Breast epithelium (tissue), 4 donors: Measurements from ENCODE around the gene PLAC8L1. TPM values are rescaled to one million over a fixed set of nuclear protein-coding genes. Genes with fewer than 3 reads are reported as not detected.

Experiments used
- DNase-seq, 2 donors: peaks; one replicate each; pipeline ENCODE4 v3.0.0-alpha.2; 2019; ENCODE audit warnings: low spot score in 2 of 2
- H3K27ac ChIP-seq, 2 donors: fragments of 200-600 bp; sonication (generic) in 1 of 2; one replicate each; pipeline ENCODE4 v1.5.1; 2016 to 2019; ENCODE audit warnings: mild to moderate bottlenecking in 1 of 2
- H3K27me3 ChIP-seq, 2 donors: fragments of 200-600 bp; sonication (generic) in 1 of 2; one replicate each; pipeline versions ENCODE4 v1.5.1 to v1.6.0; 2017 to 2019; ENCODE audit warnings: control low read depth in 1 of 2, mild to moderate bottlenecking in 1 of 2
- H3K36me3 ChIP-seq: fragments of 200-600 bp; one replicate; pipeline ENCODE4 v1.5.1; 2019
- H3K4me1 ChIP-seq, 2 donors: fragments of 200-600 bp; sonication (generic); one replicate each; pipeline ENCODE4 v1.5.1; 2016 to 2019; ENCODE audit warnings: control low read depth in 1 of 2
- H3K4me3 ChIP-seq, 3 donors: fragments of 200-600 bp; sonication (generic); 1 replicate in 2 of 3; 2 replicates in 1 of 3; pipeline ENCODE4 v1.5.1; 2016 to 2019; ENCODE audit warnings: mild to moderate bottlenecking in 3 of 3, moderate library complexity in 2 of 3
- H3K9me3 ChIP-seq, 2 donors: fragments of 200-600 bp; sonication (generic) in 1 of 2; one replicate each; pipeline ENCODE4 v1.5.1; 2016 to 2019; ENCODE audit warnings: control low read depth in 1 of 2
- POLR2A ChIP-seq: fragments of 450-650 bp; IDR thresholded peaks from one replicate; pipeline ENCODE4 v1.6.1; 2016; ENCODE audit warnings: antibody characterized with exemption, mild to moderate bottlenecking, moderate library complexity
- POLR2AphosphoS5 ChIP-seq, 3 donors: sonication (generic); formaldehyde crosslinking; IDR thresholded peaks; one replicate each; pipeline ENCODE4 v1.6.1; 2017; ENCODE audit warnings: antibody characterized with exemption in 3 of 3
- intact Hi-C: fragments of 100-400 bp; cut with DNase I; formaldehyde crosslinking; loops from one replicate; pipeline ENCODE4 v1.15.1; 2023; ENCODE audit warnings: low total_unique reads
- total RNA-seq, 3 donors: library from RNA; depleted of rRNA; stranded (reverse); fragments of >200 nt; gene quantifications; one replicate each; pipeline ENCODE4 v1.1.0, GENCODE V29; 2016
- TF ChIP-seq, protein P1 (sequence below), 3 donors: fragments of 450-650 bp; IDR thresholded peaks; one replicate each; pipeline ENCODE4 v1.5.1; 2016 to 2017; ENCODE audit warnings: antibody characterized with exemption in 3 of 3, mild to moderate bottlenecking in 3 of 3, moderate library complexity in 3 of 3

Gene PLAC8L1
- total RNA-seq, 3 donors from 2014 or later, result not detected

DNA sequence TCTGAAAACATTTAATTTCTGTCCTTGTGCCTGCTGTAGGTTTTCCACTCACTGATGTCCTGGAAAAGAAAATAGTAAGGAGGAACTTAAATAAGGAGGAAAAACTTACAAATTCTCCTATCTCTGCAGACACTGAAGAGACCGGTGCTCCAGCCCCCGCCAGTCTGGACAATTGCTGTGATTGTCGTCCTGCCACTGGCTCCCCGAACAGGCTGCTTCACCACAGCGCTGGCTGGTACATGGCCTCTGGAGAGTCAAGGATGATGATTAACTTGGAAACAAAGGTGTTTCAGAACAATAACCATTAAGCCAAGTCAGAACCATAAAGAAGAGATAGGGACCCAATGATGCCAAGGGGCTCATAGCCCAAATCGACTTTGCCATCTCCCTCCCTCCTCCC lies 7.3 kb downstream of the PLAC8L1 start:
- no peak overlapping the region for H3K27ac ChIP-seq
- intact Hi-C loops, result no loop called here
- DNase-seq, result no peak
- no peak overlapping the region for H3K4me3 ChIP-seq
- H3K9me3 ChIP-seq, result no peaks in the 10 kb centered on the region
- H3K27me3 ChIP-seq, result no peaks in the 10 kb centered on the region
- H3K36me3 ChIP-seq, result no peaks in the 10 kb centered on the region
- TF ChIP-seq, protein P1, sequence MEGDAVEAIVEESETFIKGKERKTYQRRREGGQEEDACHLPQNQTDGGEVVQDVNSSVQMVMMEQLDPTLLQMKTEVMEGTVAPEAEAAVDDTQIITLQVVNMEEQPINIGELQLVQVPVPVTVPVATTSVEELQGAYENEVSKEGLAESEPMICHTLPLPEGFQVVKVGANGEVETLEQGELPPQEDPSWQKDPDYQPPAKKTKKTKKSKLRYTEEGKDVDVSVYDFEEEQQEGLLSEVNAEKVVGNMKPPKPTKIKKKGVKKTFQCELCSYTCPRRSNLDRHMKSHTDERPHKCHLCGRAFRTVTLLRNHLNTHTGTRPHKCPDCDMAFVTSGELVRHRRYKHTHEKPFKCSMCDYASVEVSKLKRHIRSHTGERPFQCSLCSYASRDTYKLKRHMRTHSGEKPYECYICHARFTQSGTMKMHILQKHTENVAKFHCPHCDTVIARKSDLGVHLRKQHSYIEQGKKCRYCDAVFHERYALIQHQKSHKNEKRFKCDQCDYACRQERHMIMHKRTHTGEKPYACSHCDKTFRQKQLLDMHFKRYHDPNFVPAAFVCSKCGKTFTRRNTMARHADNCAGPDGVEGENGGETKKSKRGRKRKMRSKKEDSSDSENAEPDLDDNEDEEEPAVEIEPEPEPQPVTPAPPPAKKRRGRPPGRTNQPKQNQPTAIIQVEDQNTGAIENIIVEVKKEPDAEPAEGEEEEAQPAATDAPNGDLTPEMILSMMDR (IDR thresholded peaks at IDR 0.05), result no peak
- TF ChIP-seq POLR2AphosphoS5 (IDR thresholded peaks at IDR 0.05) (no peak), POLR2A (no peak)
- H3K4me1 ChIP-seq, result no peaks in the 10 kb centered on the region

DNA sequence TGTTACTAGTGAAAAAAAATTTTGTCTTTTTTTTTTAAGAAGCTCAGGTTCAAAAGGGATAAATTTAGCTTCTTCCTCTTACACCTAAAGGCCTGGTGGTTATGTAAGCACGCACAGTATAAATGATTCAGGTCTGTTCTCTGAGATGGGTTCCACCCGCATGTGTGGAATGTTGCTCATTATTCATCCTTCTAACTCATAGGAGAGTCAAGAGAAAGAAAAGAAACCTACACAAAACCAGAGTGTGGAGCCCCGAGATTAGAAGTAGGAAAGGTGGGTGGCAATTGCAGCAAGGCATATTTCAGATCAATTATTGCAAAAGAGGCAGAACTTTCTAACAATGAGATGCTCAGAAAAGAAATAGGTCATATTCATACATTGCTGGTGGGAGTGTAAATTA lies 13.5 kb downstream of the PLAC8L1 start:
- no peak for DNase-seq
- TF ChIP-seq, protein P1 (IDR thresholded peaks at IDR 0.05), result no peak
- TF ChIP-seq POLR2AphosphoS5 (IDR thresholded peaks at IDR 0.05) (no peak), POLR2A (no peak)
- intact Hi-C loops, result loop anchor here (5.0 kb wide), 1 partner anchor 1095 kb away; no protein-coding TSS in a partner anchor

GRCh38 chr5:146089287-146089686 lies 16.1 kb downstream of the PLAC8L1 start:
- Histone ChIP-seq H3K4me3 (no peak overlapping the region), H3K36me3 (no peaks in the 10 kb centered on the region), H3K27ac (no peak overlapping the region), H3K27me3 (no peaks in the 10 kb centered on the region), H3K4me1 (no peaks in the 10 kb centered on the region), H3K9me3 (no peaks in the 10 kb centered on the region)
- intact Hi-C loops, result no loop called here
- TF ChIP-seq, protein P1 (IDR thresholded peaks at IDR 0.05), result no peak
- TF ChIP-seq POLR2A, result no peak
- TF ChIP-seq POLR2AphosphoS5 (IDR thresholded peaks at IDR 0.05), result no peak
- no peak for DNase-seq

More for the DNA sequence above, 13.5 kb downstream of the PLAC8L1 start:
- Histone ChIP-seq H3K4me1 (no peaks in the 10 kb centered on the region), H3K27ac (no peak overlapping the region), H3K9me3 (no peaks in the 10 kb centered on the region), H3K36me3 (no peaks in the 10 kb centered on the region), H3K4me3 (no peak overlapping the region), H3K27me3 (no peaks in the 10 kb centered on the region)

GRCh38 chr5:146088098-146088497 lies 17.3 kb downstream of the PLAC8L1 start:
- H3K4me3 ChIP-seq, result no peak overlapping the region
- no peaks in the 10 kb centered on the region for H3K9me3 ChIP-seq
- intact Hi-C loops, result no loop called here
- H3K4me1 ChIP-seq, result no peaks in the 10 kb centered on the region
- H3K27ac ChIP-seq, result no peak overlapping the region
- TF ChIP-seq POLR2AphosphoS5 (IDR thresholded peaks at IDR 0.05), result no peak
- TF ChIP-seq, protein P1 (IDR thresholded peaks at IDR 0.05), result no peak
- no peak for TF ChIP-seq POLR2A
- H3K27me3 ChIP-seq, result no peaks in the 10 kb centered on the region
- DNase-seq, result no peak
- no peaks in the 10 kb centered on the region for H3K36me3 ChIP-seq

DNA sequence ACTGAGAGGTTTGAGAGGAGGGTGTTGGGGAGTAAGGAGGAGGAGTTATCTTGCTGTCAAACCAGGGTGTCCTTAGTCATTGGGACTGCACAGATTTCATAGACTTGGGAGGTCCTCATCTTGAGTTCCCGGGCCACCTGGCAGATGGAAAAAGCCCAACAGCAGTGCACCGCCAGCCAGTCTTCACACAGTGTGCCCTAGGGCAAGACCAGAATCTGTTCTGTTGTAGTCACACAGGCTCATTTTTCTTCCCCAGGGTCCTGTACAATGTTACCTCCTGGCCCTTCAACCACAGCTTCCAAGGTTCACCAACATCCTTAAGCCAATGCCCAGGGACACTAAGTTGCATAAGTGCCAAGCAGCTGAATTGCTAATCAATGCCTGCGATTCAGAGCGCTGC lies 21.0 kb downstream of the PLAC8L1 start:
- Histone ChIP-seq H3K27me3 (no peaks in the 10 kb centered on the region), H3K4me3 (no peak overlapping the region), H3K9me3 (no peaks in the 10 kb centered on the region), H3K4me1 (no peaks in the 10 kb centered on the region), H3K27ac (no peak overlapping the region), H3K36me3 (no peaks in the 10 kb centered on the region)
- DNase-seq, result no peak
- intact Hi-C loops, result no loop called here
- TF ChIP-seq, protein P1 (IDR thresholded peaks at IDR 0.05), result no peak
- TF ChIP-seq POLR2A (no peak), POLR2AphosphoS5 (IDR thresholded peaks at IDR 0.05) (no peak)
